RCC 7860 (cell line): ENCODE measurements around the gene GPR137.

Experiments used
- DNase-seq: peaks from one replicate; pipeline ENCODE4 v3.0.0-alpha.2; 2015; ENCODE audit warnings: low spot score
- FAIRE-seq: peaks from 2 replicates; lab custom pipeline; 2012; peaks lifted over from hg19 to GRCh38; lab: Jason Lieb, UNC

Gene GPR137

DNA sequence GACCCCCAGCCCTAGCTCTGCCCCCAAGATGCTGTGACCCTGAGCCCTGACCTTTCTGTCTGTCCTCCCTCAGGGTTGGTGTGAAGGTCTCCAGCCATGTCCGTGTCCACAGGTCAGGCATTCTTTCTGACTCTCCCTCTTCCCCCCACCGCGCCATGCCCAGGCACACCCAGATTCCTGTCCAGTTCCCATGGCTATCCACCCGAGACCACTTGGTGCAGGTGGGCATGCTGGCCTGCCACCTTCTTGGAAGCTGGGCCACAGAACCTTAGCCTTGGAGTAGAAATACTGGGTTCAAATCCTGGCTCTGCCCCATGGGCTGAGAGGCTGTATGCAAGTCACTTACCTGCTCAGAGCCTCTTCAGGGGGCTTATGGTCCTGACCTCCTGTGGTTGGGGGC is 36.6 kb upstream of the GPR137 start:
- FAIRE-seq, result no peak
- DNase-seq, result no peak

DNA sequence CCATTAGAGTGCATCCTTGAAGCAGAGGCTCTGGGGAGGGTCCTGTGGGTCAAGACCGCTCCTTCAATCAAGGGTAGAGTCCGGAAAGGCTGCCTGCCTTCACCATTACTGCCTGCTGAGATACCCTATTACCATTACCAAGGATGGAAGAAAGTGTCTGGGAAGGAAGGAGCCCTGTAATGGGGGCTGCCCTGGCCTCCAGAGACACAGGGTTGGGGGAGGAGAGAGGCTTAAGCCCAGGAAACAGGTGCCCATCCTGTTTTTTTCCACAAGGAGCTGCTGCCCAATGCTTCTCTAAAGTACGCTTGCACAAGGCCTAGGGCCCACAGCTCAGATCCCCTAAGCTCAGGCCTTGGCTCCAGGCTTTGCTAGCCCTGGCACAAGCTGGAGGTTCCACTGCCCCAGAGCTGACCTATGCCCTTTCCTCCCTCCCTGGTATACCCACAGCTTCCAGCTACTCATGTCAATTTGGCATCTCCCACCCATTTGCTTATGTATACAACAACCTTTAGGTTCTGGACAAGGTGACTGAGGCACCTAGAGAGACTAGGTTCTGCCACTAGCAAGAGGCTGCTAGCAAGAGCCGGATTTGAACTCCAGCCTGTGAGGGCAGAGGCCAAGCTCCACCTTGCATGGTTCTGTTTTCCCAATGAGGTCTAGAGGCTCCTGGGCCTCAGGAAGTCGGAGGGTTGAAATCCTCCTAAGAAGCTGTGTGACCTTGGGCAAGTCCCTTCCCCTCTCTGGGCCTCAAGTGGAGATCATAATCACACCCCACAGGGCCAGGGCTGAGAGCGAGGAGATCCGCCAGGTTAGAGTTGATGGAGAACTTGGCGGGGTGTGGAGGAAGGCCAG is 35.9 kb upstream of the GPR137 start:
- FAIRE-seq, result no peak
- DNase-seq, result no peak

DNA sequence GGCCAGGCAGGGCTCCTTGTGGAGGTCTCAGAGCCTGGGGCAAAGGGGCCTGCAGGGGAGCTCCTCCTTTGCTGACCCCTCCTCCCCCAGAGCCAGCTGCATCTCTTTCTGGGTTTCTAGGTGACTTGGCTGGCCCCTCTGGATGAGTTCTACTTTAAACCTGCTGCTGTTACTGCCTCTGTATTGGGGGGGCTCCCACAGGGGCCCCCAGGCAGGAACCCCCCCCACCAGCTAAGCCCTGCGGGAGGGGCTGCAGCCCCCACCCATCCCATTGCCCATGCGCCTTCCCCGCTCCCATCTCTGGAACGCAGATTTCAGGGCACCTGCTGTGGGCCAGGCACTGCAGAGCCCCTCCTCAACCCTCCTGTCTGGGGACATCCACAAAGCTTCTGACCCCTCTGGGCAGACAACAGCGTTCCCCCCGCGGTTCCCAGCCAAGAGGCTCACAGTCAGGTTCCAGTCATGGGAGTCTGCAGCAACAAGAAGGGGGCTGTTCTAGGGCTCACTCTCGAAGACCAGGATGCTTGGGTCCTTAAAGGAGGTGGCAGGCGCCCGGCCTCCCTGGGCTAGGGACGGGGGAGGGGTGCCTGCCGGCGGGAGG is 35.1 kb upstream of the GPR137 start:
- no peak for FAIRE-seq

DNA sequence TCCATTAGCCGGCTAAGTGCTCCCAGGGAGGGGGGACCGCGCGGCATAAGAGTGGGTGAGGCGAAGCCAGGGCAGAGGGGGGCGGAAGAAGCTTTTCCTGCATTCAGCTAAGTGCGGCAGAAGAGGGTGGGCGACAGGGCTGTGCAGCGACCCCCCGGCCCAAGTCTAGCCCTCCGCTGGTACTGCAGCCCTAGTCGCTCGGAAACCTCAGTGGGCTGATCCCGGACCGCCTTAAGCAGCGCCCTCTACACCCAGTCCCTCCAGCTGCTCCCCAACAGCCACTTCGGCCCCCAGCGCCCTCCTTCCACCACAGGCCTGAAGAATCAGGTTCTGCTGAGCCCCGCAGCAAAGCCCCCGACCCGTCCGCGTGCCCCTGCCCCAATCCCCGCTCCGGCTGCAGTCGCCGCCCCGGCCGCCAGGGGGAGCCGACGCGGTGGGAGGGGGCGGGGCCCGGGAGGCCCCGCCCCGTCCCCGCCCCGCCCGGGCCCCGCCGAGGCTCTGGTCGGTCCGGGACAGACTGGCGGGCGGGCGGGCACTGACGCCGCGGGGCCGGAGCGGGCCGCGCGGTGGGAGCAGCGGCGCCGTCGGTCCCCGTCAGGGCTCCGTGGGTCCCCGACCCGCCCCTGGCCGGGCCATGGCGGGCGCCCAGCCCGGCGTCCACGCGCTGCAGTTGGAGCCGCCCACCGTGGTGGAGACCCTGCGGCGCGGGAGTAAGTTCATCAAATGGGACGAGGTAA is 34.5 kb upstream of the GPR137 start, which contains the start of gene PLCB3:
PLCB3 (plus strand) TSS at position 515 of the 737 bp plus-strand sequence; CDS start at position 635, 120 bp downstream.
- DNase-seq (no peak), FAIRE-seq (no peak)

More for the DNA sequence above, 35.1 kb upstream of the GPR137 start:
- no peak for DNase-seq

- FAIRE-seq, result no peak
- no peak for DNase-seq
Measured at GRCh38 chr11:64251753-64252002, 34.0 kb upstream of the GPR137 start.

- DNase-seq (peak; percentile 19), FAIRE-seq (no peak)
Measured at GRCh38 chr11:64252003-64252872, 33.4 kb upstream of the GPR137 start.

DNA sequence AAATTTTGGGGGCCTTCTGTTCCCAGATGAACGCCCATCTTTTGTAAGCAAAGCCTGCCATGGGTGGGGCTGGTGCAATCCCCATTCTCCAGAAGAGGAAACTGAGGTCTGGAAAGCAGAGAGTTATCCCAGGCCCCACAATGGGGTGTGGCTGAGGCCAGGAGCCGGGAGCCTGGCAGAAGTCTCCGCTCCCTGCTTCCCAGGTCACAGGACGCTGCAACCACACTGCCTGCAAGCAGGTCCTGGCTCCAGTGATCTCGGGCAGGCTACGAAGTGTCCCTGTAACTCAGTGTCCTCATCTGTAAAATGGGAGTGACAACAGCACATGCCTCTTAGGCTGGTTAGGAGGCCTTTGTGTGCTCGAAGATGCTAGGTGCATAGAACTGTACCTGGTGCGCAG is 32.6 kb upstream of the GPR137 start:
- FAIRE-seq (no peak), DNase-seq (no peak)

- DNase-seq (no peak), FAIRE-seq (no peak)
Measured at GRCh38 chr11:64253481-64253880, 32.2 kb upstream of the GPR137 start.

DNA sequence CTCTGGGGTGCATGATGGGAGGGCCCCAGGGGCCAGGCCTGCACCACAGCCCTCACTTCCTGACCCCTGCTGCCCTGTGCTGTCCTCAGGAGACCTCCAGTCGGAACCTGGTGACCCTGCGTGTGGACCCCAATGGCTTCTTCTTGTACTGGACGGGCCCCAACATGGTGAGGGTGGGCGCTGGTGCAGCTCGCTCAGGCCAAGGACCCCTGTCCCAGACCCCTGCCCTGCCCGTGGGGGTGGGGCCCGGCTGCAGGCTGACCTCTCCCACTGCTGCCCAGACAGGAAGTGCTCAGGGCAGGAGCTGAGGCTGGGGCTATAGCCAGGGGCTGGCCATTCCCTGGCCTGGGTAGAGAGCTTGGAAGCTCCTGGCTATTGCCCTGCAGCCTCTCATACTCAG is 31.3 kb upstream of the GPR137 start:
- DNase-seq (no peak), FAIRE-seq (no peak)

DNA sequence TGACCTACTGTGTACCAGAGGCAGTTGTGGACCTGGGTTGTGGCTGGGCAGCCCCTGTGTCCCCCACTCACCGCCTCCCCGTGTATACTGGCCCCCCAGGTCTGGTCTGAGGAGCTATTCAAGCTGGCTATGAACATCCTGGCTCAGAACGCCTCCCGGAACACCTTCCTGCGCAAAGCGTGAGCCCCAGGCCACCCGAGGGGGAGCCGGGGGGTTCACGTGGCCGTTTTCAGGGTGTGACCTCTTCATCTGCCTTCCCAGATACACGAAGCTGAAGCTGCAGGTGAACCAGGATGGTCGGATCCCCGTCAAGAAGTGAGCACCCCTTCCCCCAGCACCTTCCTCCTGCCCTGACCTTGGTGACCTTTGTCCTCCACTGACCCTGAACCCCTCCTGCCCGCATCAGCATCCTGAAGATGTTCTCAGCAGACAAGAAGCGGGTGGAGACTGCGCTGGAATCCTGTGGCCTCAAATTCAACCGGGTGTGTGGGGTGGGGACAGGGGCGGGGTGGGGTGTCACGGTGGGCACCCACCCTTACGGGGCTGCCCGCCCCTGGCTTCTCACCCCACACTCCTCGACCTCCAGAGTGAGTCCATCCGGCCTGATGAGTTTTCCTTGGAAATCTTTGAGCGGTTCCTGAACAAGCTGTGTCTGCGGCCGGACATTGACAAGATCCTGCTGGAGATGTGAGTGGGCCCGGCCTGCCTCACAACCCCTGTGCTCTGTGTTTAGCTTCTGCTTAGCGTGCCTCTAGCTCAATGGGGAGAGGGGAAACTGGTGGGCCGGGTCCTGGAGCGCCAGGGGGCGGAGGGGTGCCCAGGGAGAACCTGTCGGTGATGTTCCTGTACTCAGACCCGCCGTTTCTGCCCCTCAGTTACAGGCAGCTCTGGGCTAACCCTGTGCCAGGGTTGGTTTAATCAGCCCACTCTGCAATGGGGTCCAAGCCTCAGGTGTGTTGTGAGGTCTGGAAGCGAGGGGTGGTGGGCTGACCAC is 30.2 kb upstream of the GPR137 start:
- FAIRE-seq (no peak), DNase-seq (no peak)

DNA sequence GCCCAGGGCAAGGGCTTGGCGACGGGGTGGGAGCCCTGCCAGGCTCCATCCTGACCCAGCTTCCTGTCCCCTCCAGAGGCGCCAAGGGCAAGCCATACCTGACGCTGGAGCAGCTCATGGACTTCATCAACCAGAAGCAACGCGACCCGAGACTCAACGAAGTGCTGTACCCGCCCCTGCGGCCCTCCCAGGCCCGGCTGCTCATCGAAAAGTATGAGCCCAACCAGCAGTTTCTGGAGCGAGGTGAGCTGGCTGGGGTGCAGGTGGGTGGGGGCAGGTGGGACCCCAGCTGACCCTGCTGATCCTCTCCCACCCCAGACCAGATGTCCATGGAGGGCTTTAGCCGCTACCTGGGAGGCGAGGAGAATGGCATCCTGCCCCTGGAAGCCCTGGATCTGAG is 29.3 kb upstream of the GPR137 start:
- FAIRE-seq (no peak), DNase-seq (no peak)

GRCh38 chr11:64258356-64258755 is 27.3 kb upstream of the GPR137 start:
- DNase-seq (no peak), FAIRE-seq (no peak)

DNA sequence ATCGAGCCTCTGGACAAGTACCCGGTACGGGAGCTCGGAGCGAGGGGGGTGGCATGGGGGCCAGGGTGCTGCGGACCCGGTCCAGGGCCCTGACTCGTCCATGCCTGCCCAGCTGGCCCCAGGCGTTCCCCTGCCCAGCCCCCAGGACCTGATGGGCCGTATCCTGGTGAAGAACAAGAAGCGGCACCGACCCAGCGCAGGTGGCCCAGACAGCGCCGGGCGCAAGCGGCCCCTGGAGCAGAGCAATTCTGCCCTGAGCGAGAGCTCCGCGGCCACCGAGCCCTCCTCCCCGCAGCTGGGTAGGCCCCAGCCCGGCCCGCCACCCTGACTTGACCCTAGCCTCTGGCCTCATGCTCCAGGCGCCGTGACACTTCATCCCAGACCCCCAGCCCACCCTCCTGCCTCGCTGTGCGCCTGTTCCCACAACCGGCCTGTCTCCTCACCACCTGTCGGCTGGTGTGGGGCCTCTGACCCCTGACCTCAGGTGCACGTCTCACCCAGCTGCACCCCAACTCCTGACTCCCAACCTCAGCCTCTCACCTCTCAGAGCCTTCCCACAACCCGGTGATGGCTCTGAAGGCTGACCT is 26.6 kb upstream of the GPR137 start:
- DNase-seq (no peak), FAIRE-seq (no peak)

- FAIRE-seq, result no peak
- DNase-seq, result no peak
Measured at GRCh38 chr11:64259533-64260067, 26.0 kb upstream of the GPR137 start.

- no peak for DNase-seq
- FAIRE-seq, result no peak
Measured at GRCh38 chr11:64260147-64260708, 25.4 kb upstream of the GPR137 start.

DNA sequence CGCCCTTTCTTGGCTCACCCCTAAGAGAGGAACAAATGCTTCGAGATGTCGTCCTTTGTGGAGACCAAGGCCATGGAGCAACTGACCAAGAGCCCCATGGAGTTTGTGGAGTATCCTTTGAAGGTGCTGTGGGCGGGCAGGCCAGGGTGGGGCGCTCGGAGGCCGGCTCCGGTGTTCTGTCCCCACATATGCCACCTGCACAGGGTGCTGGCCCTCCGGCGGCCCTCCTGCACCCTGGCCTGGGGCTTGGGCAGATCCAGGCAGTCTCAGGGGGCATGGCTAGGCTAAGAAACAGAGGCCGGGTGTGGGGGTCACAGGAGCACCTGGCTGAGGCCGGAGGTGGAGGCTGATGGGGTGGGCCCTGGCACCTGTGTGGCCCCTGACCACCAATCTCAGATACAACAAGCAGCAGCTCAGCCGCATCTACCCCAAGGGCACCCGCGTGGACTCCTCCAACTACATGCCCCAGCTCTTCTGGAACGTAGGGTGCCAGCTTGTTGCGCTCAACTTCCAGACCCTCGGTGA is 24.0 kb upstream of the GPR137 start:
- DNase-seq (no peak), FAIRE-seq (no peak)

GRCh38 chr11:64262271-64263002 is 23.2 kb upstream of the GPR137 start:
- FAIRE-seq (no peak), DNase-seq (no peak)
